IPS-15b (cell line): ENCODE data around the gene SDHC.
"Not testable (repeated sequence)": the region's sequence is repeated elsewhere in the genome, so short reads cannot be mapped to it uniquely, and the experiment has no call there.

ENCODE experiments used
- H3K27me3 ChIP-seq: one replicate; pipeline ENCODE4 v1.6.1; 2013; ENCODE audit warnings: low read length; ENCODE audit not compliant: control insufficient read depth, insufficient read depth
- H3K36me3 ChIP-seq: one replicate; pipeline ENCODE4 v1.6.1; 2013; ENCODE audit warnings: low read length; ENCODE audit not compliant: control insufficient read depth, insufficient read depth
- H3K4me1 ChIP-seq: one replicate; pipeline ENCODE4 v1.6.1; 2013; ENCODE audit warnings: mild to moderate bottlenecking, low read length; ENCODE audit not compliant: control insufficient read depth, insufficient read depth
- H3K4me3 ChIP-seq: one replicate; pipeline ENCODE4 v1.5.1; 2013; ENCODE audit warnings: low read depth, low read length
- H3K9ac ChIP-seq: one replicate; pipeline ENCODE4 v1.6.1; 2013; ENCODE audit warnings: low read depth, mild to moderate bottlenecking, low read length
- H3K9me3 ChIP-seq: one replicate; pipeline ENCODE4 v1.6.1; 2013; ENCODE audit warnings: mild to moderate bottlenecking, low read length; ENCODE audit not compliant: control insufficient read depth, insufficient read depth

SDHC gene

GRCh38 chr1:161365207-161365606 is 51.0 kb downstream of the SDHC start:
- H3K4me3 ChIP-seq, result no peak overlapping the region
- no peaks in the 10 kb centered on the region for H3K36me3 ChIP-seq
- no peaks in the 10 kb centered on the region for H3K4me1 ChIP-seq
- no peaks in the 10 kb centered on the region for H3K9me3 ChIP-seq
- H3K9ac ChIP-seq, result no peak overlapping the region
- no peaks in the 10 kb centered on the region for H3K27me3 ChIP-seq

- Histone ChIP-seq H3K4me1 (no peaks in the 10 kb centered on the region), H3K9me3 (no peaks in the 10 kb centered on the region), H3K9ac (no peak within 1 kb of the TSS), H3K4me3 (no peak within 1 kb of the TSS), H3K27me3 (no peaks in the 10 kb centered on the region), H3K36me3 (no peaks in the 10 kb centered on the region)
Observed at GRCh38 chr1:161367684-161368400, 53.7 kb downstream of the SDHC start, which contains the start of gene CFAP126. Gene CFAP126 (minus strand): TSS chr1:161367876. CDS start chr1:161367868, 8 bp downstream.

- no peaks in the 10 kb centered on the region for H3K36me3 ChIP-seq
- H3K4me1 ChIP-seq, result no peaks in the 10 kb centered on the region
- H3K4me3 ChIP-seq, result no peak overlapping the region
- H3K9ac ChIP-seq, result no peak overlapping the region
- H3K27me3 ChIP-seq, result no peaks in the 10 kb centered on the region
- no peaks in the 10 kb centered on the region for H3K9me3 ChIP-seq
Observed at GRCh38 chr1:161373442-161373841, 59.3 kb downstream of the SDHC start.

GRCh38 chr1:161374373-161374772 is 60.2 kb downstream of the SDHC start:
- Histone ChIP-seq H3K27me3 (no peaks in the 10 kb centered on the region), H3K4me1 (no peaks in the 10 kb centered on the region), H3K9ac (no peak overlapping the region), H3K36me3 (no peaks in the 10 kb centered on the region), H3K9me3 (no peaks in the 10 kb centered on the region), H3K4me3 (no peak overlapping the region)

GRCh38 chr1:161378014-161378413 is 63.8 kb downstream of the SDHC start:
- no peaks in the 10 kb centered on the region for H3K36me3 ChIP-seq
- H3K4me1 ChIP-seq, result no peaks in the 10 kb centered on the region
- no peak overlapping the region for H3K9ac ChIP-seq
- H3K4me3 ChIP-seq, result no peak overlapping the region
- H3K9me3 ChIP-seq, result no peaks in the 10 kb centered on the region
- no peaks in the 10 kb centered on the region for H3K27me3 ChIP-seq

GRCh38 chr1:161379071-161379470 is 64.9 kb downstream of the SDHC start:
- H3K9me3 ChIP-seq, result no peaks in the 10 kb centered on the region
- no peak overlapping the region for H3K4me3 ChIP-seq
- no peaks in the 10 kb centered on the region for H3K27me3 ChIP-seq
- H3K9ac ChIP-seq, result no peak overlapping the region
- H3K4me1 ChIP-seq, result no peaks in the 10 kb centered on the region
- H3K36me3 ChIP-seq, result no peaks in the 10 kb centered on the region

- Histone ChIP-seq H3K9me3 (no peaks in the 10 kb centered on the region), H3K4me1 (no peaks in the 10 kb centered on the region), H3K9ac (no peak overlapping the region), H3K4me3 (no peak overlapping the region), H3K27me3 (no peaks in the 10 kb centered on the region), H3K36me3 (no peaks in the 10 kb centered on the region)
Observed at GRCh38 chr1:161381707-161382106, 67.5 kb downstream of the SDHC start.

- Histone ChIP-seq H3K36me3 (no peaks in the 10 kb centered on the region), H3K27me3 (no peaks in the 10 kb centered on the region), H3K4me1 (no peaks in the 10 kb centered on the region), H3K9ac (no peak overlapping the region), H3K4me3 (no peak overlapping the region), H3K9me3 (no peaks in the 10 kb centered on the region)
Observed at GRCh38 chr1:161382214-161383019, 68.2 kb downstream of the SDHC start.

GRCh38 chr1:161388639-161389038 is 74.5 kb downstream of the SDHC start:
- Histone ChIP-seq H3K9me3 (no peaks in the 10 kb centered on the region), H3K36me3 (no peaks in the 10 kb centered on the region), H3K9ac (no peak overlapping the region), H3K4me3 (no peak overlapping the region), H3K27me3 (peaks cover 10% of the 10 kb centered on the region), H3K4me1 (no peaks in the 10 kb centered on the region)

GRCh38 chr1:161389158-161389557 is 75.0 kb downstream of the SDHC start:
- H3K36me3 ChIP-seq, H3K4me1 ChIP-seq, H3K9me3 ChIP-seq: not testable (repeated sequence)
- peak overlapping the region; percentile 99 for H3K4me3 ChIP-seq
- peaks cover 10% of the 10 kb centered on the region for H3K27me3 ChIP-seq
- H3K9ac ChIP-seq, result peak overlapping the region; percentile 87

GRCh38 chr1:161389691-161390558 is 75.7 kb downstream of the SDHC start:
- H3K27me3 ChIP-seq, result peaks cover 10% of the 10 kb centered on the region
- peak overlapping the region; percentile 87 for H3K9ac ChIP-seq
- H3K36me3 ChIP-seq, result no peaks in the 10 kb centered on the region
- no peaks in the 10 kb centered on the region for H3K4me1 ChIP-seq
- no peaks in the 10 kb centered on the region for H3K9me3 ChIP-seq
- H3K4me3 ChIP-seq, result peak overlapping the region; percentile 99
